Heart left ventricle (tissue), 16 donors: Measurements from ENCODE around the gene MRPS23. TPM values are rescaled to one million over a fixed set of nuclear protein-coding genes. Genes with fewer than 3 reads are reported as not detected.

Experiments used
- ATAC-seq, 4 donors: fragments of 200-7000 bp; cut with Tn5 transposase; one replicate each; pipeline ENCODE4 v1.9.1; 2020 to 2022; ENCODE audit warnings: moderate library complexity in 4 of 4, mild to moderate bottlenecking in 3 of 4, moderate number of reproducible peaks in 1 of 4
- DNase-seq, 5 donors: peaks; one replicate each; pipeline ENCODE4 v3.0.0-alpha.2; 2020
- H3K27ac ChIP-seq, 12 donors: fragments of 200-600 bp; sonication (generic) in 4 of 12; one replicate each; pipeline versions ENCODE4 v1.5.0 to v1.8.0; 2016 to 2022; ENCODE audit warnings: mild to moderate bottlenecking in 2 of 12
- H3K27me3 ChIP-seq, 9 donors: fragments of 200-600 bp; sonication (generic) in 2 of 9; one replicate each; pipeline versions ENCODE4 v1.5.1 to v1.8.0; 2016 to 2022; ENCODE audit warnings: mild to moderate bottlenecking in 3 of 9
- H3K36me3 ChIP-seq, 9 donors: fragments of 200-600 bp; sonication (generic) in 2 of 9; one replicate each; pipeline versions ENCODE4 v1.5.0 to v1.8.0; 2018 to 2022; ENCODE audit warnings: mild to moderate bottlenecking in 2 of 9
- H3K4me1 ChIP-seq, 12 donors: fragments of 200-600 bp; sonication (generic) in 4 of 12; one replicate each; pipeline versions ENCODE4 v1.5.0 to v1.8.0; 2016 to 2022; ENCODE audit warnings: mild to moderate bottlenecking in 3 of 12
- H3K4me3 ChIP-seq, 12 donors: fragments of 200-600 bp; sonication (generic) in 4 of 12; one replicate each; pipeline versions ENCODE4 v1.5.0 to v1.8.0; 2017 to 2022; ENCODE audit warnings: mild to moderate bottlenecking in 9 of 12, moderate library complexity in 4 of 12
- H3K9me3 ChIP-seq, 12 donors: fragments of 200-600 bp; sonication (generic) in 4 of 12; one replicate each; pipeline versions ENCODE4 v1.5.0 to v1.8.0; 2016 to 2022; ENCODE audit warnings: mild to moderate bottlenecking in 1 of 12
- POLR2A ChIP-seq, 2 donors: fragments of 450-650 bp; IDR thresholded peaks; one replicate each; pipeline ENCODE4 v1.6.1; 2017; ENCODE audit warnings: antibody characterized with exemption in 2 of 2, mild to moderate bottlenecking in 2 of 2, moderate library complexity in 2 of 2
- WGBS, 4 donors: extraction: QIAGEN DNeasy Blood & Tissue Kit in 2 of 4; methylation state at CpG; one replicate each; pipeline versions ENCODE4 v1.1.5 to v1.1.7; 2013 to 2018; 5-methylcytosine and 5-hydroxymethylcytosine counted together
- intact Hi-C, 10 donors: fragments of 100-400 bp; cut with DNase I; formaldehyde crosslinking; loops; one replicate each; pipeline versions ENCODE4 v1.11.1 to v1.14.2; 2022
- polyA plus RNA-seq, 2 donors: library from polyadenylated mRNA; stranded (reverse); fragments of 200-250 nt; gene quantifications; one replicate each; pipeline ENCODE4 v1.2.3, GENCODE V29; 2013
- total RNA-seq, 9 donors: library from RNA; depleted of rRNA in 2 of 9; stranded (reverse); fragments of >200 nt in 2 of 9; fragmentation: NEBNext Ultra II Directional in 3 of 9; extraction: Animal tissue kit (Norgen Biotek cat#: 25700) in 3 of 9; gene quantifications; one replicate each; pipeline versions ENCODE4 v1.1.0 to v1.2.4, GENCODE V29; 2016 to 2023
- TF ChIP-seq, protein P1 (sequence below), 12 donors: fragments of 200-600 bp; sonication (generic) in 4 of 12; IDR thresholded peaks; one replicate each; pipeline versions ENCODE4 v1.5.0 to v1.8.0; 2018 to 2022; ENCODE audit warnings: antibody characterized with exemption in 12 of 12, mild to moderate bottlenecking in 5 of 12
- donor health status: ischemic (EF 13 %, LVEDD 7.1; RV severe dilation, severe dysfunction).
- donor health status: healthy with polysubstance abuse.
- donor health status: DM: no; HTN: yes; CAD: no.
- donor health status: DM: no; HTN: no; CAD: no.
- donor health status: ischemic (EF 25% LVEDD 6.9; RV normal size, moderate dysfunction).
- donor health status: ischemic (EF 25% LVEDD 5.7; RV mildly dilated, moderate dysfunction).
- donor health status: healthy.
- donor health status: DM: yes; HTN: yes; CAD: no.
- donor health status: ischemic (EF 35%, LVEDD 5.7; RV mildly dilated, moderate dysfunction).
- donor health status: nonischemic (EF 11% LVEDD 7.7; RV severe dilation, severe dysfunction).
- donor health status: DM: yes; HTN: yes; CAD: no.
- donor health status: PGD.
- donor health status: ischemic (EF 29% LVEDD 5.4; RV normal size, mild dysfunction).
- donor health status: nonischemic (EF 23%, LVEDD 6.1; RV moderate dilation, normal function).

MRPS23 gene
- total and polyA plus RNA-seq, 11 donors: 23.9 to 207 (median 71.8) TPM

DNA sequence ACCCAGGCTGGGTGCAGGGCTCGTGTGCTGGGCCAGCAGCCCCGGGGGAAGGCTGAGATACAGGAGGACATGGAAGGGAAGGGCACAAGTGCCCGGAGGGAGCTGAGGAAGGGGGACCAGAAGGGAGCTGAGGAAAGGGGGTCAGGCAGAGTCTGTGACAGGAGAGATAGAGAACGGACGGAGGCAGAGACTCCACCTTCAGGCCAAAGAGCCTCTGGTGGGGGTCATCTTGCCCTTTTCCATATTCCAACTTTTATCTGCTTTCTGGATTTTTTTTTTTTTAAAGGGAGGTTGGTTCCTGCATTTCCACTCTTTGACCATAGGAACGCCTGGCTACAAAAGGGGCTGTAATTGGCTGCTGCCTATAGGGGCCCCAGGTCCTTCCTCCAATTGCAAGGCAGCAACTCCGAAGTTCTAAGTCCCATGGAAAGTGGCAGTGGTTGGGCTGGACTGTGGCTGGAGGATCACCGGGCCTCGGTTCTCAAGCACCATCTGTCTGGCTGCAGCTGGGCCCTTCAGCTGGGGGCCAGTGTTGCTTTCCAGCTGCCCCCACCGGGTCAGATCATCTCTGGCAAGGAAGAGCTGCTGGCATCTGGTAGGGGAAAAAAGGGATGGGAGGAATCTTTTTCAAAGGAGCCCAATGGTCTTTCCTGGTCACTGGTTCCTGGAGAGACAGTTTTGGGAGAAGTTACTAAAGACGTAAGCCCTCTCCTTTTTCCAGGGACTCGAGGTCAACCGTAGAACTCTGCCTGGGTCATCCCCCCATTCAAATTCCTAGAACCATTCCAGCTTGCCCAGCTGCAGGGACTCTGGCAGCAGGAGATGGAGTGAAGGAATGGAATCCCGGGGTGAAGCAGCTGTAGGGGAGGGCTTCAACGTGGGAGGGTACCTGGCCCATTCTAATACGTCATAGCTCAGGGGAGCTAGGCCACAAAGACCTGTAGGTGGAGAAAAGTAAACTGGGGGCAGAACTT lies 13.1 kb upstream of the MRPS23 start:
- intact Hi-C loops: loop anchor here in 1 of 10 donors (5.0 kb wide), 1 partner anchor 249 kb away; no protein-coding TSS in a partner anchor
- H3K4me1 ChIP-seq: peaks cover 3 to 47% (median 37%) of the 10 kb centered on the region in 12 donors

DNA sequence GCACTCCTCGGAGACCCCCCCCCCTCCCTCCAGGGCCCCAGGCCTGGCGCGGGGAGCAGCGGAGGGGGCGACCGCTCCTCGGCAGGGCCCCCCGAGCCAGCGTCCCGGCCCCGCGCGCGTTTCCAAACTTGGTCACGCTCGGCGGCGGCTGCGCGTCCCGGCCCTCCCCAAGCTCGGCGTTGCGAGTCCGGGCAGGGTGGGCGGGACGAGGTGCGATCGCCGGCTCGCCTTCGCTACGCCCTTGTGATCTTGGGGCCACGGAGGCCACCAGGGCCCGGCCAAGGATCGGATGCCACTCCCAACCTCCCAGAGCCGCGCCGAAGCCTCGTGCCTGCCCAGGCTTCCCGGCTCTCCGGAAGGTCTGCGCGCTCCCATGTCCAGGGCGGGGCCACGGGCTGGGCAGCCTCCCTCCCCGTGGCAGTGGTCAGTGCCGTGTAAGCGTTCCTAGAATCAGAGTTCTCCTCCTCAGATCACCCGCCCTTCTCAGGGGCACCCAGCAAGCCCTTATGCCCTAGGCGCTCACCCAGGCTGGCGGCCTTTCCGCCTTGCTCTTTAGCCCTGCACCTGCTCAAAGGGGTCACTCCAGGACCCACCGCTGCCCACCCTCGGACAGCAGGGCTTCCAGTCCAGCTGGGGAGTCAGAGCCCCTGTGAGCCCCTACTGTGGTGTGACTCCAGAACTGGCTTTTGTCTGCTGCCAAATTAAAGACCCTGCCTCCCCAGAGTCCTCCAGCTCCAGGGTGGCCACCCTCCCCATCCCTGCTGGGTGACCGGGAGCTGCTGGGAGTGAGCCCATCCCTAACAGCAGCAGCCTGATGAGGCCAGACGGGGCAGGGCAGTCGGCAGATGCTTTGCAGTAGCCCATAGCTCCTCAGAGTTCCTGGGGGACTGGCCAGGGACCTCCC lies 12.2 kb upstream of the MRPS23 start:
- Histone ChIP-seq H3K4me1 (peaks cover 3 to 47% (median 36%) of the 10 kb centered on the region in 12 donors), H3K9me3 (no peaks in the 10 kb centered on the region), H3K4me3 (peak overlapping the region; percentile 33 to 69 (median 56)), H3K27ac (peak overlapping the region; percentile 55 to 95 (median 82)), H3K36me3 (peaks cover 0 to 25% (median 10%) of the 10 kb centered on the region in 9 donors), H3K27me3 (no peaks in the 10 kb centered on the region)
- TF ChIP-seq POLR2A (IDR thresholded peaks at IDR 0.05): peak in 1 of 2 donors; percentile 41
- TF ChIP-seq, protein P1, sequence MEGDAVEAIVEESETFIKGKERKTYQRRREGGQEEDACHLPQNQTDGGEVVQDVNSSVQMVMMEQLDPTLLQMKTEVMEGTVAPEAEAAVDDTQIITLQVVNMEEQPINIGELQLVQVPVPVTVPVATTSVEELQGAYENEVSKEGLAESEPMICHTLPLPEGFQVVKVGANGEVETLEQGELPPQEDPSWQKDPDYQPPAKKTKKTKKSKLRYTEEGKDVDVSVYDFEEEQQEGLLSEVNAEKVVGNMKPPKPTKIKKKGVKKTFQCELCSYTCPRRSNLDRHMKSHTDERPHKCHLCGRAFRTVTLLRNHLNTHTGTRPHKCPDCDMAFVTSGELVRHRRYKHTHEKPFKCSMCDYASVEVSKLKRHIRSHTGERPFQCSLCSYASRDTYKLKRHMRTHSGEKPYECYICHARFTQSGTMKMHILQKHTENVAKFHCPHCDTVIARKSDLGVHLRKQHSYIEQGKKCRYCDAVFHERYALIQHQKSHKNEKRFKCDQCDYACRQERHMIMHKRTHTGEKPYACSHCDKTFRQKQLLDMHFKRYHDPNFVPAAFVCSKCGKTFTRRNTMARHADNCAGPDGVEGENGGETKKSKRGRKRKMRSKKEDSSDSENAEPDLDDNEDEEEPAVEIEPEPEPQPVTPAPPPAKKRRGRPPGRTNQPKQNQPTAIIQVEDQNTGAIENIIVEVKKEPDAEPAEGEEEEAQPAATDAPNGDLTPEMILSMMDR (IDR thresholded peaks at IDR 0.05): no peak
- intact Hi-C loops: loop anchor here in 3 of 10 donors (2.0 to 5.0 kb wide), 3 partner anchors 29 to 250 kb away; no protein-coding TSS in a partner anchor
- ATAC-seq: peak; percentile 17 to 87 (median 80)
- 7 to 11% (median 9%) methylated on average over 20 to 58 of the region's 58 CpGs for WGBS, 4 donors
- peak; percentile 73 to 84 (median 81) for DNase-seq

More for the DNA sequence above, 13.1 kb upstream of the MRPS23 start:
- H3K27me3 ChIP-seq: no peaks in the 10 kb centered on the region
- peak in 1 of 5 donors; percentile 26 for DNase-seq
- peaks cover 0 to 33% (median 10%) of the 10 kb centered on the region in 9 donors for H3K36me3 ChIP-seq
- no peak for ATAC-seq
- peak overlapping the region in 11 of 12 donors; percentile 8 to 95 (median 84) for H3K27ac ChIP-seq
- 72 to 82% (median 79%) methylated on average over 16 of the region's 16 CpGs for WGBS, 4 donors
- no peaks in the 10 kb centered on the region for H3K9me3 ChIP-seq
- H3K4me3 ChIP-seq: no peak overlapping the region
- no peak for TF ChIP-seq POLR2A (IDR thresholded peaks at IDR 0.05)
- TF ChIP-seq, protein P1 (IDR thresholded peaks at IDR 0.05): no peak

DNA sequence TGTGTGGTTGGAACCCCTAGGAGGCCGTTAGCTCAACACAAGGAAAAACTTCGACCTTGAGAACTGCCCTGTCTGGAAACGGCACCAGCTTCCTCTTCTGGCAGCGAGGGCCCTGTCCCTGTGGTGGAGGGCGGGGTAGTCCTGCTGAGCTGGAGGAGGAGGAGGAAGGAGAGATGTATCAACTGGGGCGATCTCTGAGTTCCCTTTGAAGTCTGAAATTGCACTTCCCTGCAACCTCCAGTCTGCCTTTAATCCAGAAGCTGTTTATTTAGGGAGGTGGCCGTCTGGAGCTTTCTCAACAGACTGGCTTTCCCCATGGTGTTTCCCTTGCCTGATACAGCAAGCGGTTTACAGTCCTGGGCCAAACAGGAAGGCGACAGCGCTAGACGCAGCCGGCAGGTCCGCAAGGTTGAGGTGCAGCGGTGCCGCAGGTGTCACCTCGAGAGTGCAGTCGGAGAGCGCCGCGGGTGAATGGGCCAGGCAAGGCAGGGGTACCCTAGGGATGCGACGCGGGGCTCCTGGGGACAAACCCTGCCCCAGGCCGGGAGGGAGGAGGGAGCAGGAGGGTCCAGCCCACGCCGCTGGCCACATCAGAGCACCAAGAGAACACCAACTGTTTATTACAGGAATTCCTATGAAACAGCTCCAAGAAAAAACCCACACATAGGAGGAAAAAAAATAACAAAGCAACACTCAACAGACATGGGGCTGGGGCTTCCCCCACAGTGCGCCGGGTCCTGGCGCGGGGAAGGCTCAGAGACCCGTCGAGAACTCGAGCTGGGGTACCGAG lies 11.4 kb upstream of the MRPS23 start:
- peaks cover 3 to 46% (median 36%) of the 10 kb centered on the region in 12 donors for H3K4me1 ChIP-seq
- DNase-seq (peak; percentile 65 to 79 (median 78)), ATAC-seq (peak; percentile 10 to 64 (median 54))
- H3K27ac ChIP-seq: peak overlapping the region; percentile 55 to 95 (median 82)
- no peak for TF ChIP-seq POLR2A (IDR thresholded peaks at IDR 0.05)
- TF ChIP-seq, protein P1 (IDR thresholded peaks at IDR 0.05): no peak
- H3K4me3 ChIP-seq: peak overlapping the region; percentile 33 to 69 (median 56)
- H3K9me3 ChIP-seq: no peaks in the 10 kb centered on the region
- peaks cover 0 to 17% (median 4%) of the 10 kb centered on the region in 9 donors for H3K36me3 ChIP-seq
- WGBS, 4 donors: 6 to 11% (median 7%) methylated on average over 32 to 34 of the region's 34 CpGs
- no peaks in the 10 kb centered on the region for H3K27me3 ChIP-seq
- intact Hi-C loops: loop anchor here in 3 of 10 donors (2.0 to 5.0 kb wide), 3 partner anchors 30 to 251 kb away; no protein-coding TSS in a partner anchor
